NCI-H187 treated with DMSO at 0.1 percent for 48 hours (cell line): ENCODE results near the gene GUCA2B.

Source experiments
- DNase-seq: peaks from one replicate; lab custom pipeline; 2025; lab: John Stamatoyannopoulos, UW

The GUCA2B gene

GRCh38 chr1:42152907-42153600, at the start of gene GUCA2B:
Gene GUCA2B, plus strand, starts transcription at chr1:42153410. Its CDS starts 41 bp downstream, at chr1:42153451.
- no peak for DNase-seq

- no peak for DNase-seq
Measured at GRCh38 chr1:42105025-42105424, 48.2 kb upstream of the GUCA2B start.

GRCh38 chr1:42108309-42108708, 44.9 kb upstream of the GUCA2B start:
- no peak for DNase-seq

GRCh38 chr1:42109600-42109999, 43.6 kb upstream of the GUCA2B start:
- no peak for DNase-seq

GRCh38 chr1:42114229-42114628, 39.0 kb upstream of the GUCA2B start:
- DNase-seq = no peak

- DNase-seq = no peak
Measured at GRCh38 chr1:42117214-42117613, 36.0 kb upstream of the GUCA2B start.

GRCh38 chr1:42118125-42118524, 35.1 kb upstream of the GUCA2B start:
- DNase-seq = no peak

- DNase-seq = no peak
Measured at GRCh38 chr1:42122408-42122807, 30.8 kb upstream of the GUCA2B start.

GRCh38 chr1:42125552-42125951, 27.7 kb upstream of the GUCA2B start:
- no peak for DNase-seq

- no peak for DNase-seq
Measured at GRCh38 chr1:42127767-42128166, 25.4 kb upstream of the GUCA2B start.

GRCh38 chr1:42128499-42128898, 24.7 kb upstream of the GUCA2B start:
- no peak for DNase-seq

- DNase-seq = no peak
Measured at GRCh38 chr1:42128964-42129363, 24.2 kb upstream of the GUCA2B start.

GRCh38 chr1:42130061-42130660, 23.0 kb upstream of the GUCA2B start:
- DNase-seq = no peak

- DNase-seq = no peak
Measured at GRCh38 chr1:42133390-42133789, 19.8 kb upstream of the GUCA2B start.

- no peak for DNase-seq
Measured at GRCh38 chr1:42133809-42134526, 19.2 kb upstream of the GUCA2B start.

- DNase-seq = no peak
Measured at GRCh38 chr1:42135426-42135825, 17.8 kb upstream of the GUCA2B start.

GRCh38 chr1:42136466-42136865, 16.7 kb upstream of the GUCA2B start:
- no peak for DNase-seq

GRCh38 chr1:42137766-42138165, 15.4 kb upstream of the GUCA2B start:
- DNase-seq = no peak

GRCh38 chr1:42138586-42138985, 14.6 kb upstream of the GUCA2B start:
- DNase-seq = no peak

GRCh38 chr1:42139444-42139843, 13.8 kb upstream of the GUCA2B start:
- DNase-seq = no peak

- DNase-seq = no peak
Measured at GRCh38 chr1:42140191-42140590, 13.0 kb upstream of the GUCA2B start.

- DNase-seq = no peak
Measured at GRCh38 chr1:42141978-42142377, 11.2 kb upstream of the GUCA2B start.
